Right forelimb (tissue), 1 donor: ENCODE data around the gene GRK5.

Source experiments
- DNase-seq: peaks from one replicate; pipeline ENCODE4 v3.0.0-alpha.2; 2018

The GRK5 gene

GRCh38 chr10:119279441-119279840 is 72.1 kb downstream of the GRK5 start:
- DNase-seq: no peak

GRCh38 chr10:119281581-119282071 is 74.3 kb downstream of the GRK5 start:
- DNase-seq: no peak

GRCh38 chr10:119282446-119282845 is 75.1 kb downstream of the GRK5 start:
- no peak for DNase-seq

GRCh38 chr10:119283387-119283786 is 76.0 kb downstream of the GRK5 start:
- no peak for DNase-seq

GRCh38 chr10:119283818-119284217 is 76.4 kb downstream of the GRK5 start:
- DNase-seq: no peak

GRCh38 chr10:119284679-119285096 is 77.3 kb downstream of the GRK5 start:
- no peak for DNase-seq

GRCh38 chr10:119285495-119286267 is 78.3 kb downstream of the GRK5 start:
- DNase-seq: no peak

- no peak for DNase-seq
Measured at GRCh38 chr10:119286516-119286915, 79.1 kb downstream of the GRK5 start.

GRCh38 chr10:119286983-119287633 is 79.7 kb downstream of the GRK5 start:
- DNase-seq: no peak

- DNase-seq: no peak
Measured at GRCh38 chr10:119288574-119289001, 81.2 kb downstream of the GRK5 start.

- DNase-seq: no peak
Measured at GRCh38 chr10:119289227-119289920, 82.0 kb downstream of the GRK5 start.

GRCh38 chr10:119290301-119291048 is 83.1 kb downstream of the GRK5 start:
- DNase-seq: no peak

GRCh38 chr10:119291223-119291900 is 84.0 kb downstream of the GRK5 start:
- no peak for DNase-seq

GRCh38 chr10:119292968-119293760 is 85.8 kb downstream of the GRK5 start:
- DNase-seq: no peak

- DNase-seq: no peak
Measured at GRCh38 chr10:119296703-119297102, 89.3 kb downstream of the GRK5 start.

GRCh38 chr10:119297207-119297968 is 90.0 kb downstream of the GRK5 start:
- DNase-seq: no peak

- no peak for DNase-seq
Measured at GRCh38 chr10:119298810-119299209, 91.4 kb downstream of the GRK5 start.

GRCh38 chr10:119299531-119299930 is 92.2 kb downstream of the GRK5 start:
- DNase-seq: no peak

- no peak for DNase-seq
Measured at GRCh38 chr10:119301397-119301796, 94.0 kb downstream of the GRK5 start.

- DNase-seq: no peak
Measured at GRCh38 chr10:119302172-119302571, 94.8 kb downstream of the GRK5 start.
